ENCODE data around the gene RAB1A.
"Not testable (repeated sequence)": the region's sequence is repeated elsewhere in the genome, so short reads cannot be mapped to it uniquely, and the experiment has no call there.

Gene RAB1A

DNA sequence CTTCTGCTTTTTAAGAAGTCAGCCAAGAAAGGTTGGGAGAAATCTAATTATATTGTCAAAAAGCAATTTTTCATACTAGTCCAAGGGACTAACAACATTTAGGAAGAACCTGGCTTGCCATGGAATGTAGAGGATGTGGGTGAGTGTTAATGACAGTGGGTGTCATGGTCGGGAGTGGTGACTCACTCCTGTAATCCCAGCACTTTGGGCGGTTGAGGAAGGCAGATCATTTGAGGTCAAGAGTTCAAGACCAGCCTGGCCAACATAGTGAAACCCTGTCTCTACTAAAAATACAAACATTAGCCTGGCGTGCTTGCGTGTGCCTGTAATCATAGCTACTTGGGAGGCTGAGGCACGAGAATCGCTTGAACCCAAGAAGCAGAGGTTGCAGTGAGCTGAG, 27.9 kb upstream of the RAB1A start:
- not testable (repeated sequence) for H3K36me3 Mint-ChIP-seq (ENCODE audit: low read depth); DNase-seq (ENCODE audit: low spot score); H3K9me3 Mint-ChIP-seq; H3K27me3 Mint-ChIP-seq (ENCODE audit: low read depth); H3K27ac Mint-ChIP-seq; H3K4me1 Mint-ChIP-seq (ENCODE audit: low read depth); H3K4me3 Mint-ChIP-seq

DNA sequence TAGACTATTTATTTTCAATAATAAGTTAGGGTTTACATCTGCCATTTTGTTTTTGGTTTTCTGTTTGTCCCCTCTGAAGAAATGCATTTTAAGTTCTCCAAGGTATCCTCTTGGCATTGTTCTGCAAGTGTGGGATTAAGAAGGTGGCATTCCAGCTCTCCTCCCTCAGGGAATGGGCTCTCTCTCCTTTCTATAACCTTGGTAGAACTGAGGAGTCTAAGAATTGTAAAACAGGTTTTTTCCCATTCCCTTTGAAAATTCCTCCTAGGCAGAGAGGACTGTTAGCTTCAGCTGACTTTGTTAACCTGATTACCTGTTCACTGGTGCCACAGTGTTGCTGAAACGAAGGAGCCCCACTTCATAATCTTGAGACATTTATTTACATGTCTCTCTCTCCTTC, 26.1 kb upstream of the RAB1A start:
- Mint-ChIP-seq H3K4me3 (no peak overlapping the region), H3K27me3 (ENCODE audit: low read depth) (no peaks in the 10 kb centered on the region), H3K27ac (no peak overlapping the region), H3K9me3 (no peaks in the 10 kb centered on the region), H3K36me3 (ENCODE audit: low read depth) (no peaks in the 10 kb centered on the region), H3K4me1 (ENCODE audit: low read depth) (peaks cover 7% of the 10 kb centered on the region)
- no peak for DNase-seq (ENCODE audit: low spot score)

DNA sequence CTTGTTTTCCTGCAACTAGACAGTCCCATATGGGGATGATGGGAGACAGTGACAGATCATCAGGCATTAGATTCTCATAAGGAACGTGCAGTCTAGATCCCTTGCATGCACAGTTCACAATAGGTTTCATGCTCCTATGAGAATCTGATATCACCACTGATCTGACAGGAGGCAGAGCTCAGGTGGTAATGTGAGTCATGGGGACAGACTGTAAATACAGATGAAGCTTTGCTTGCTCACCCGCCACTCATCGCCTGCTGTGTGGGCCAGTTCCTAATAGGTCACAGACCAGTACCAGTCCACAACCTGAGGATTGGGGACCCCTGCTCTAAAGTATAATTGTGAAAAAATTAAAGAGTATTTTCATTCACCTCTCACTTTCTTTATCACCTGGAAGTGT, 23.6 kb upstream of the RAB1A start:
- Mint-ChIP-seq H3K36me3 (ENCODE audit: low read depth) (no peaks in the 10 kb centered on the region), H3K4me1 (ENCODE audit: low read depth) (peaks cover 2% of the 10 kb centered on the region), H3K4me3 (no peak overlapping the region), H3K27ac (no peak overlapping the region), H3K9me3 (no peaks in the 10 kb centered on the region), H3K27me3 (ENCODE audit: low read depth) (no peaks in the 10 kb centered on the region)
- DNase-seq (ENCODE audit: low spot score): no peak

DNA sequence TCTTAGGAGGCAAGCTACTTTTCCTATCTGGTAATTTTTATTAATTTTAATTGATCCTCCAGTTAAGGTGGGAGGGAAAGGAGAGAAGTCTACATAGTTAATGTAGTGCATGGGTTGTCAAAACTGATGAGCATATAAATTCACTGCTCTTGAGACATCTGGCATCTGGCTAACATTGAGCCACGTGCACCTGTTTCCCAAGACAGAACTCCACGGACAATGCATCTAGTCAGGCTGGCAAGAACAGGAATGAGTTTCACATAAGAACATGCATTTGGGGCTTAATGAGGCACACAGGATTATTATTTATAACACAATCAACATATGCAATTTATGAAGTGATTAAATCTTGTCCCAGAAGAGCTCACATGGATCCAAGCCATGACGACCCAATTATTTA, 16.2 kb upstream of the RAB1A start:
- peaks cover 12% of the 10 kb centered on the region for H3K27me3 Mint-ChIP-seq (ENCODE audit: low read depth)
- no peaks in the 10 kb centered on the region for H3K4me1 Mint-ChIP-seq (ENCODE audit: low read depth)
- H3K36me3 Mint-ChIP-seq (ENCODE audit: low read depth): no peaks in the 10 kb centered on the region
- no peaks in the 10 kb centered on the region for H3K9me3 Mint-ChIP-seq
- DNase-seq (ENCODE audit: low spot score): no peak
- H3K27ac Mint-ChIP-seq: no peak overlapping the region
- no peak overlapping the region for H3K4me3 Mint-ChIP-seq

DNA sequence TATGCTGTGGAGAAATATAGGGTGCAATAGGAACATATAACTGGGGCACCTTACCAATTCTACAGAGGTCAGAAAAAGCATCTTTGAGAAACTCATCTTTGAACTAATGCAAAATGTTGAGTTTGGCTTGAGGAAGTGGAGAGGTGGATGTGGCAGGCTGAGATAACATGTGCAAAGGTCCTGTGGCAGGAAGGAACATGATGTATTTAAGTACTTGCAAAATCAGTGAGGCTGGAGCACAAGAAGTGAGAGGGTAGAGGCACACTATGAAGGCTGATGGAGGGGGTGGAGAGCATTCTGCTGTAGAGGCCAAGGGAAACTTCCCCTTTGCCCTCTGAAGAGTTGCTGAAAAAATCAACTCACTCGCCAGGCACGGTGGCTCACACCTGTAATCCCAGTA, 14.7 kb upstream of the RAB1A start:
- Mint-ChIP-seq H3K27me3 (ENCODE audit: low read depth) (peaks cover 12% of the 10 kb centered on the region), H3K27ac (no peak overlapping the region), H3K4me3 (no peak overlapping the region), H3K36me3 (ENCODE audit: low read depth) (no peaks in the 10 kb centered on the region), H3K4me1 (ENCODE audit: low read depth) (no peaks in the 10 kb centered on the region), H3K9me3 (no peaks in the 10 kb centered on the region)
- no peak for DNase-seq (ENCODE audit: low spot score)

DNA sequence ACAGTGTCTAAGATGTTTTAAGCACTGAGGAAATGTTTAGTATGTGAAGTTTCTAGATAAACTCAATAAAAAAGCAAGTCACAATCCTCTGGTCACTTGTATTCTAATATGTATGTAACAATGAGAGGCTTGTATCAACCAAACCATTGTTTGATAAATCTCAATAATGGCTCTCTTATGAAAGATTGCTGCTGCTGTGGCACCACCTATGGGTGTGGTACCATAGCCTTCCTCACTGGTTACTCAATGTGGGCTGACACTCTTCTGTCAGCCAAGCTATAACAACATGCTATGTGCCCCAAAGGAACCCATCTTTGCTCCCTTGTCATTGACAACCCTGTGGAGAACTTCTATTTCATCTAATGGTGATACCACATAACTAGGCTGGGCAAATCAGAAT, 12.6 kb upstream of the RAB1A start:
- Mint-ChIP-seq H3K27ac (no peak overlapping the region), H3K4me3 (no peak overlapping the region), H3K9me3 (no peaks in the 10 kb centered on the region), H3K36me3 (ENCODE audit: low read depth) (no peaks in the 10 kb centered on the region), H3K27me3 (ENCODE audit: low read depth) (peaks cover 17% of the 10 kb centered on the region), H3K4me1 (ENCODE audit: low read depth) (no peaks in the 10 kb centered on the region)
- DNase-seq (ENCODE audit: low spot score): no peak

DNA sequence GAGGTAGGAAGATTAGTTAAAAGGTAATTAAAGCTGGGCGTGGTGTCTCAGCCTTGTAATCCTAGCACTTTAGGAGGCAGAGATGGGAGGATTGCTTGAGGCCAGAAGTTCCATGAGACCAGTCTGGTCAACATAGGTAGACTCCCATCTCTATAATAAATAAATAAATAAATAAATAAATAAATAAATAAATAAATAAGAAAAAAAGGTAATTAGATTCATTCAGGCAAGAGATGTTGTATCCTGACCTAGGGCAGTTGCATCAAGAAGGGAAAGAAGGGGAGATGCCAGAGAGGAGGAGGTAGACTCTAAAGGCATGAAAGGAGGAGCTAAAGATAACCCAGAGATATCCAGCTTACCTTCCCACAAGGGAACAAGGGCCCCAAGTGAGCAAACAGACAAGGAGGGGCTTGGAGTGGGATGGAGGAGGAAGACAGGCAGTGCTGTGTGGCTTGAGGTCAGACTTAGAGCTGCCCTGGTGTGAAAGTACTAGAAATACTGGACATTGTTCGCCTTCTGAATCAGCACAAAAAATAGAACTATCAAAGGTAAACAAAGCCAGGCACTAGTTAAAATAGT, 7.4 kb upstream of the RAB1A start:
- no peaks in the 10 kb centered on the region for H3K36me3 Mint-ChIP-seq (ENCODE audit: low read depth)
- no peak for DNase-seq (ENCODE audit: low spot score)
- no peak overlapping the region for H3K4me3 Mint-ChIP-seq
- H3K27me3 Mint-ChIP-seq (ENCODE audit: low read depth): peaks cover 9% of the 10 kb centered on the region
- no peaks in the 10 kb centered on the region for H3K9me3 Mint-ChIP-seq
- no peaks in the 10 kb centered on the region for H3K4me1 Mint-ChIP-seq (ENCODE audit: low read depth)
- H3K27ac Mint-ChIP-seq: no peak overlapping the region

DNA sequence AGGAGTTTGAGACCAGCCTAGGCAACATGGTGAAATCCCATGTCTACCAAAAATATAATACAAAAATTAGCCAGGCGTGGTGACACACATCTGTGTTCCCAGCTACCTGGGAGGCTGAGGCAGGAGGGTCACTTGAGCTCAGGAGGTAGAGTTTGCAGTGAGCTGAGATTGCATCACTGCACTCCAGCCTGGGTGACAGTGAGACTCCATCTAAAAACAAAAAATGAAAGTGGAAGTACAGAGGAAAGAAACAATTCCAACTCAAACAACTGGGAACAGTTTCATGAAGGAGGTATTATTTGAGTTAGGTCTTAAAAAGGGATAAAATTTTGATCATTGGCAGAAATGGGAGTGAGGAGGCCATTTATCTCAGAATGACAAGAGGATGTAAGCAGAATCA, 6.3 kb upstream of the RAB1A start:
- DNase-seq (ENCODE audit: low spot score): no peak
- H3K4me1 Mint-ChIP-seq (ENCODE audit: low read depth): peaks cover 1% of the 10 kb centered on the region
- H3K4me3 Mint-ChIP-seq: no peak overlapping the region
- H3K36me3 Mint-ChIP-seq (ENCODE audit: low read depth): no peaks in the 10 kb centered on the region
- H3K27ac Mint-ChIP-seq: no peak overlapping the region
- H3K27me3 Mint-ChIP-seq (ENCODE audit: low read depth): peaks cover 9% of the 10 kb centered on the region
- H3K9me3 Mint-ChIP-seq: no peaks in the 10 kb centered on the region

DNA sequence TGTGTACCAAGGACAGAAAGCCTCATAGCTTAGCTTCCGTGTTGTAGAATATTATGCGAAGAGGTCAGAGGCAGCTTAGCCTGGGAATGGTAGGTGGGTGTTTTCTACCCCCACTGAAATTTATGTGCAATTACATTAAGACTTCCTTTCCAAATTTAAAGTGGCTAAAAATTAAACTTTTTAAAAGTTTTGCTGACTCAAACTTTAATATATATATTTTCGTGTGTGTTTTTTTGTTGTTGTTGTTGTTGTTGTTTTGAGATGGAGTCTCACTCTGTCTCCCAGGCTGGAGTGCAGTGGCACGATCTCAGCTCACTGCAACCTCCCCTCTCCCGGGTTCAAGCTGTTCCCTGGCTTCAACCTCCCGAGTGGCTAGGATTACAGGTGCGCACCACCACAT, 4.3 kb upstream of the RAB1A start:
- Mint-ChIP-seq H3K27ac (no peak overlapping the region), H3K36me3 (ENCODE audit: low read depth) (peaks cover 3% of the 10 kb centered on the region), H3K9me3 (no peaks in the 10 kb centered on the region), H3K4me1 (ENCODE audit: low read depth) (peaks cover 6% of the 10 kb centered on the region), H3K4me3 (no peak overlapping the region), H3K27me3 (ENCODE audit: low read depth) (peaks cover 7% of the 10 kb centered on the region)
- DNase-seq (ENCODE audit: low spot score): no peak

DNA sequence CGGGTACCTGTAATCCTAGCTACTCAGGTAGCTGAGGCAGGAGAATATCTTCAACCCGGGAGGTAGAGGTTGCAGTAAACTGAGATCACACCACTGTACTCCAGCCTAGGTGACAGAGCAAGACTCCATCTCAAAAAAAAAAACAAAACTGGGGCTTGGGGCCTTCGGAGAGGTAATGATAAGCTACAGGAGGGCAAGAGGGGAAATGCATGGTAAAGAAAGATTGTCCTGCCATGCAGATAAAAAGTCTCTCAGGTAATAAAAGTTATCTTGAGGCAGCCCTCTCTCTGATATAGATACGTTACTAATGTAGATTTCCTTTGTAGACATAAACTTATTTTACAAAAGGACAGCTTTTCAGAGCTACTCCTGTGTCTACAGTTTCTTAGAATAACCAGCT, 3.7 kb upstream of the RAB1A start:
- Mint-ChIP-seq H3K27ac (no peak overlapping the region), H3K4me1 (ENCODE audit: low read depth) (peaks cover 10% of the 10 kb centered on the region), H3K36me3 (ENCODE audit: low read depth) (peaks cover 8% of the 10 kb centered on the region), H3K9me3 (no peaks in the 10 kb centered on the region), H3K4me3 (no peak overlapping the region), H3K27me3 (ENCODE audit: low read depth) (peaks cover 4% of the 10 kb centered on the region)
- DNase-seq (ENCODE audit: low spot score): no peak

DNA sequence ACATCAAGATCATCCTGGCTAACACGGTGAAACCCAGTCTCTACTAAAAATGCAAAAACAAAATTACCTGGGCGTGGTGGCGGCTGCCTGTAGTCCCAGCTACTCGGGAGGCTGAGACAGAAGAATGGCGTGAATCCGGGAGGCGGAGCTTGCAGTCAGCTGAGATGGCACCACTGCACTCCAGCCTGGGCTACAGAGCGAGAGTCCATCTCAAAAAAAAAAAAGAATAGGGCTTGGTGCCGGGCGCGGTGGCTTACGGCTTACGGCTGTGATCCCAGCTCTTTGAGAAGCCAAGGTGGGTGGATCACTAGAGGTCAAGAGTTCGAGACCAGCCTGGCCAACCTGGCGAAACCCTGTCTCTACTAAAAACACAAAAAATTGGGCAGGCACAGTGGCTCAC, 3.0 kb upstream of the RAB1A start:
- not testable (repeated sequence) for H3K9me3 Mint-ChIP-seq; H3K27ac Mint-ChIP-seq; H3K27me3 Mint-ChIP-seq (ENCODE audit: low read depth); H3K4me3 Mint-ChIP-seq; DNase-seq (ENCODE audit: low spot score)
- Mint-ChIP-seq H3K36me3 (ENCODE audit: low read depth) (peaks cover 12% of the 10 kb centered on the region), H3K4me1 (ENCODE audit: low read depth) (peaks cover 13% of the 10 kb centered on the region)

DNA sequence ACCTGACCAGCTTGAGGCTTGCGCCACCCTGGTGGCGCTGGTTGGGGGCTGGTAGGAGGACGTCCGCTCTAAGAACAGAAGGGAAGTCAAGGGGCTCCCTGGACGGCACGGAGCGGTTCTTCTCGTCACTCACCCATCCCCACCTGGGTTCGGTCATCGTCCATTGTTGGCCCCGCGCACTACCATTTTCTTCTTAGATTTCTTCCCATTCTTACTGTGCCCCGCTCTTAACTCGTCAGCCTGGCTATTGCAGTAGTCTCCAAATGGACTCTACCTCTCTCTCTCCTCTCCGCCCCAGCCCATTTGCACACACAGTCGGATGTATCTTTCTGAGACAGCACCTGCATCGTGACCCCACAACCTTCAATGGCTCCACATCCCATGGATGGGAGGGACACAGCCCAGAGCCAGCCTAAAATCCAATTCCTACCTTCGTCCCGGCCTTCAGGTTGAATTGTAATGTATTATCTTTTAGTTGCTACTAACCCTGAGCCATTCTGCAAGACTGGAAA, 814 bp upstream of the RAB1A start:
- Mint-ChIP-seq H3K9me3 (no peaks in the 10 kb centered on the region), H3K27me3 (ENCODE audit: low read depth) (peaks cover 4% of the 10 kb centered on the region)
- DNase-seq (ENCODE audit: low spot score): no peak

DNA sequence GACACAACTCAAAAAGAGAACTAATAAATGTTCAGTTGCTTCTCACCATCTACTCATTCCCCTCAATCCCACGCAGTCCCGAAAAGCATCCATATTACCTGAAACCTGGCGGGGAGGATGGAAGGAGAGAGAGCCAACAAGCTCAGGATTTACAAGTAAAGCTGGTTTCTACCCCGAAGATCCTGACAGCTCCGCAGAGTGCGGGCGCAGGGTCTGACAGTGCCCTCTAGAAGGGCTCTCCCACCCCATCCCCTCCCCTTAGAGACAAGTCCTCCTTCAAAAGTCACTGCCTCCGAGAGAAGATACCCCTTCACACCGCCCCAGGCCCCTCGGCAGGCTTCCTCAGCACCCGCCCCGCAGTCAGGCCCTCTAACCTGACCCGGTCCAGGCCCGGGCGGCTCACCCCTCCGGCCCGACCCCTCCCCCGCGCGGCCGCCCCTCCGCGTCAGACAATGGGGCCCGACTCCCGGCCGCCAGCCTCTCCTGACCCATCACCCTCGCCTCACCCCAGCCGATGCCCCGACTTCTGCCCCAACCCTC, 550 bp downstream of the RAB1A start:
- Mint-ChIP-seq H3K27me3 (ENCODE audit: low read depth) (no peaks in the 10 kb centered on the region), H3K9me3 (no peaks in the 10 kb centered on the region), H3K4me1 (ENCODE audit: low read depth) (peaks cover 26% of the 10 kb centered on the region), H3K36me3 (ENCODE audit: low read depth) (peaks cover 21% of the 10 kb centered on the region), H3K27ac (peak overlapping the region; percentile 99), H3K4me3 (peak overlapping the region; percentile 97)
- DNase-seq (ENCODE audit: low spot score): no peak

More for the DNA sequence above, 814 bp upstream of the RAB1A start:
- H3K27ac Mint-ChIP-seq: peak overlapping the region; percentile 99
- peaks cover 22% of the 10 kb centered on the region for H3K4me1 Mint-ChIP-seq (ENCODE audit: low read depth)
- peak overlapping the region; percentile 97 for H3K4me3 Mint-ChIP-seq
- H3K36me3 Mint-ChIP-seq (ENCODE audit: low read depth): peaks cover 19% of the 10 kb centered on the region

DNA sequence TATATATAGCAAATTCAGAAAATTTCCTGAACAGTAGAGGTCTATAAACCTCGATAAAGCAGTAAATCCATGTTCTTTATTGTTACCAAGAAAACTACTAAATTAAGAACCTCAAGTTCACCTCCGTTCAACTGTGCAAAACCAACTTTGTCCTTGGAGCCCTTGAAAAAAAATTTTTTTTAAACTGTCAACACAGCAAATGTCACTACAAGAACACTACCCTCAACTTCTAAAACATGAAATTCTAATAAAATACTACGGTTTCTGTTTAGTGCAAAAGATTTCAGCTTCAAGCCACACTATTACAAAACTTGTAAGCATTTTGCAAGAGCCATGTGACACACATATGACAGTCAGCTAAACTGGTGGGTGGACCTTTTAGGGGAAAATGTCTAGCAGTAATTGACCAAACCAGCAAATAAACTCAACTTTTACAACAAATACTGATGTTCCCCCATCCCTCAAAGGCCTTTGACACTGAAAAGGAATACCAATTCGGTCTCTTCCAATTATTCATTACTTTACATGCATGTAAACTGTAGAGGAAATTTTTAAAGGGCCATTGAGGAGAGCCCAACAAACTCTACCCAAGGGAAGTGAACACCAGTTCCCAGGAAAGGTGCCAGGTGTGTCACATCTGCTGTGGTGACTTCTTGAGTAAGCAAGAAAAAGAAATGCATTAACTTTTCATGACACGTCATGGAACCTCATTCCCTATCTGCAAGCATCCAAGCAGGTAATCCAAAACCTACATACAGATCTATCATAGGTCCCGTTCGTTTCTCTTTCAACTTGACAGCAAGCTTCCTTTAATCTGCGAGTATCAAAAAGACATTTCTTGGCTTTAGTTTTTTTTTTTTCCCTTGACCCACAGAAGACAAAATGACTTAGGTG, 1.4 kb downstream of the RAB1A start:
- no peak for DNase-seq (ENCODE audit: low spot score)
- no peaks in the 10 kb centered on the region for H3K9me3 Mint-ChIP-seq
- peak overlapping the region; percentile 99 for H3K27ac Mint-ChIP-seq
- H3K4me1 Mint-ChIP-seq (ENCODE audit: low read depth): peaks cover 26% of the 10 kb centered on the region
- H3K4me3 Mint-ChIP-seq: peak overlapping the region; percentile 97
- peaks cover 21% of the 10 kb centered on the region for H3K36me3 Mint-ChIP-seq (ENCODE audit: low read depth)
- no peaks in the 10 kb centered on the region for H3K27me3 Mint-ChIP-seq (ENCODE audit: low read depth)

All from T-helper 2 cell treated with Interferon-gamma antibody and Interleukin-4, amounts not matched to agents 5 μg/mL and 100 μg/mL, for 36 hours (primary cell).